ENCODE measurements around the gene DLGAP1. TPM values are rescaled to one million over a fixed set of nuclear protein-coding genes. Genes with fewer than 3 reads are reported as not detected.
"Not testable (repeated sequence)": the region's sequence is repeated elsewhere in the genome, so short reads cannot be mapped to it uniquely, and the experiment has no call there.

Gene DLGAP1
- total RNA-seq, 6 experiments from 2014 or later, result 0.19 to 1.3 (median 0.62) TPM

DNA sequence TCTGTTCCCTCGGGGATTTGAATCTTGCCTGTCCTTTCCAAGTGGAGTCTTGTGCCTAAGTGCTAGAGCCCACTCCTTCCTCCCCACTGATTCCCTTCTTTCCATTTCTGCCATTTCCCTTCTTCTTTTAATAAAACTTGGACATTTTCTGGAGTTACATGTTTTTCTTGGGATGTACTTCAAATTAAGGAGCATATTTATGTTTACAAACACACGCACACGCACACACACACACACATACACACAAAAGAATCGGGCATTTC lies 850.9 kb downstream of the DLGAP1 start:
- Mint-ChIP-seq H3K27ac (no peak overlapping the region), H3K4me1 (ENCODE audit: low read depth) (no peaks in the 10 kb centered on the region; the same call in 1 of the 2 replicates), H3K9me3 (no peaks in the 10 kb centered on the region), H3K27me3 (ENCODE audit: insufficient read depth) (no peaks in the 10 kb centered on the region), H3K4me3 (no peak overlapping the region), H3K36me3 (ENCODE audit: low read depth) (peaks cover 11% of the 10 kb centered on the region; the same call in 1 of the 2 replicates)
- DNase-seq, result no peak
- TF ChIP-seq, protein P1, sequence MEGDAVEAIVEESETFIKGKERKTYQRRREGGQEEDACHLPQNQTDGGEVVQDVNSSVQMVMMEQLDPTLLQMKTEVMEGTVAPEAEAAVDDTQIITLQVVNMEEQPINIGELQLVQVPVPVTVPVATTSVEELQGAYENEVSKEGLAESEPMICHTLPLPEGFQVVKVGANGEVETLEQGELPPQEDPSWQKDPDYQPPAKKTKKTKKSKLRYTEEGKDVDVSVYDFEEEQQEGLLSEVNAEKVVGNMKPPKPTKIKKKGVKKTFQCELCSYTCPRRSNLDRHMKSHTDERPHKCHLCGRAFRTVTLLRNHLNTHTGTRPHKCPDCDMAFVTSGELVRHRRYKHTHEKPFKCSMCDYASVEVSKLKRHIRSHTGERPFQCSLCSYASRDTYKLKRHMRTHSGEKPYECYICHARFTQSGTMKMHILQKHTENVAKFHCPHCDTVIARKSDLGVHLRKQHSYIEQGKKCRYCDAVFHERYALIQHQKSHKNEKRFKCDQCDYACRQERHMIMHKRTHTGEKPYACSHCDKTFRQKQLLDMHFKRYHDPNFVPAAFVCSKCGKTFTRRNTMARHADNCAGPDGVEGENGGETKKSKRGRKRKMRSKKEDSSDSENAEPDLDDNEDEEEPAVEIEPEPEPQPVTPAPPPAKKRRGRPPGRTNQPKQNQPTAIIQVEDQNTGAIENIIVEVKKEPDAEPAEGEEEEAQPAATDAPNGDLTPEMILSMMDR (IDR thresholded peaks at IDR 0.05), result no peak

DNA sequence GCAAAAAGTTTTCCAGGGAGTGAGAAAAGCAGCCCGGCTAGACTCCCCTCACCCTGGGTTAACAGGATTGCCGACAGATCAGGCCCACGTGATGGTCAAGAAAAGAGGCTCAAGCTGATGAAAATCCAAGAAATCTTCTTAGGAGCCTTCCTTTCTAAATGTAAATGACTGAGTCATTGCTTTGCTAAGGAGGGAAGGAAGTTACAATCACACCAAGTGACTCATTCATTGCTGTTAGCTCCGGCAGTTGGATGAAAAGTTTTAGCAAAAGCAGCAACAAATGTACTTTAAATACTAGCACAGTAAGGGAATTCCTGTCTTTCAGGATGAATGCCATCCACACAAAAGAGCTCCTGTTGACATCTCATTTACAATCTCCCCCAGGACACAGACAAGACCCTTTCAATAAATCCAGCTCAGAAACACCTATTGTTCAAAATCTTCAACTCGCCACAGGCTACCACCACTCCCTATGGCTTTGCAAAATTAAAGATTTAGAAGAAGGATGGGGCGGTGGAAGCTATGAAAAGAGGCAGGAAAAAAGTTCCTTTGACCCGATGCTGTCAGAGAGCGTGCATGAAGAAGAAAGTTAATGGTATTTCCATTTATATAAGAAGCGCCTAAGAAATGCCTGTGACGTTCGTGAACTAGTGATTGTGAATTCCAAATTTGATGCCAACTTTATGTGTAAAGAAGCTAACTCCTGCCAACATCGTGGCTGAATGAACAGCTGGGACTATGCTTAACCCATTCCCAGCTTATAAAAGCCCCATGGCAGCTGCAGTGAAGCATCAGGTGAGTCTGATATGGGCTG lies 851.5 kb downstream of the DLGAP1 start:
- no peak overlapping the region for H3K4me3 Mint-ChIP-seq

DNA sequence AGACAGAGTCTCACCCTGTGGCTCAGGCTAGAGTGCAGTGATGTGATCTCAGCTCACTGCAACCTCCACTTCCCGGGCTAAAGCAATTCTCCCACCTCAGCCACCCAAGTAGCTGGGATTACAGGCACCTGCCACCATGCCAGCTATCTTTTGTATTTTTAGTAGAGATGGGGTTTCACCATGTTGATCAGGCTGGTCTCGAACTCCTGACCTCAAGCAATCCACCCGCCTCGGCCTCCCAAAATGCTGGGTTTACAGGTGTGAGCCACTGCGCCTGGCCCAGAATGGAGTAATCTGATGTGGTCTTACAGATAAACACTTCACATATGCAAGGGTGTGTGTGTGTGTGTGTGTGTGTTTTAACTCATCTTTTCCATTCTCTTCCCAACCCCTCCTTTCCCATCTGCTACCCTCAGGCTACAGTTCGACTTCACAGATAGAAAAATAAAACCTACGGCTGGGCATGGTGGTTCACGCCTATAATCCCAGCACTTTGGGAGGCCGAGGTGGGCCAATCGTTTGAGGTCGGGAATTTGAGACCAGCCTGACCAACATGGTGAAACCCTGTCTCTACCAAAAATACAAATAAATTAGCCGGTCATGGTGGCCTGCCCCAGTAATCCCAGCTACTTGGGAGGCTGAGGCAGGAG lies 853.9 kb downstream of the DLGAP1 start:
- H3K9me3 Mint-ChIP-seq; H3K4me3 Mint-ChIP-seq; DNase-seq; H3K36me3 Mint-ChIP-seq (ENCODE audit: low read depth); H3K27me3 Mint-ChIP-seq (ENCODE audit: insufficient read depth): not testable (repeated sequence)
- Mint-ChIP-seq H3K4me1 (ENCODE audit: low read depth) (peaks cover 17% of the 10 kb centered on the region), H3K27ac (0 out of 2 replicates have a peak overlapping the region, but pooled peaks have one; percentile 26)

More for the DNA sequence above, 851.5 kb downstream of the DLGAP1 start:
- H3K4me1 Mint-ChIP-seq (ENCODE audit: low read depth), result no peaks in the 10 kb centered on the region; the same call in 1 of the 2 replicates
- TF ChIP-seq, protein P1 (IDR thresholded peaks at IDR 0.05), result no peak
- no peaks in the 10 kb centered on the region for H3K9me3 Mint-ChIP-seq
- no peak overlapping the region for H3K27ac Mint-ChIP-seq
- DNase-seq, result peak; percentile 96
- H3K27me3 Mint-ChIP-seq (ENCODE audit: insufficient read depth), result no peaks in the 10 kb centered on the region
- H3K36me3 Mint-ChIP-seq (ENCODE audit: low read depth), result peaks cover 10% of the 10 kb centered on the region; the same call in 1 of the 2 replicates

DNA sequence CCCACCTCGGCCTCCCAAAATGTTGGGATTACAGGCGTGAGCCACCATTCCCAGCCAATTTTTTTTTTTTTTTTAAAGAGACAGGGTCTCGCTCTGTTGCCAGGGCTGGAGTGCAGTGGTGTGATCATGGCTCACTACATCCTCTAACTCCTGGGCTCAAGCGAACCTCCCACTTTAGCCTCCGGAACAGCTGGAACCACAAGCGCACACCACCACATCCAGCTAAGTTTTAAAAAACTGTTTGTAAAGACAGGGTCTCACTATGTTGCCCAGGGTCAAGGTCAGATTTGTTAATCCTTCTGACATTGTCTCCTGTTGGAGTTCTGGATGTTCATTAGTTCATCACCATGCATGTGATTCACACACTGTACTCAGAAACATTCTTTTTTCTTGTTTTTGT lies 855.2 kb downstream of the DLGAP1 start:
- Mint-ChIP-seq H3K4me3 (no peak overlapping the region), H3K4me1 (ENCODE audit: low read depth) (peaks cover 30% of the 10 kb centered on the region), H3K36me3 (ENCODE audit: low read depth) (peaks cover 4% of the 10 kb centered on the region; the same call in 1 of the 2 replicates), H3K27ac (no peak overlapping the region), H3K9me3 (no peaks in the 10 kb centered on the region), H3K27me3 (ENCODE audit: insufficient read depth) (no peaks in the 10 kb centered on the region)
- TF ChIP-seq, protein P1 (IDR thresholded peaks at IDR 0.05), result no peak
- no peak for DNase-seq

DNA sequence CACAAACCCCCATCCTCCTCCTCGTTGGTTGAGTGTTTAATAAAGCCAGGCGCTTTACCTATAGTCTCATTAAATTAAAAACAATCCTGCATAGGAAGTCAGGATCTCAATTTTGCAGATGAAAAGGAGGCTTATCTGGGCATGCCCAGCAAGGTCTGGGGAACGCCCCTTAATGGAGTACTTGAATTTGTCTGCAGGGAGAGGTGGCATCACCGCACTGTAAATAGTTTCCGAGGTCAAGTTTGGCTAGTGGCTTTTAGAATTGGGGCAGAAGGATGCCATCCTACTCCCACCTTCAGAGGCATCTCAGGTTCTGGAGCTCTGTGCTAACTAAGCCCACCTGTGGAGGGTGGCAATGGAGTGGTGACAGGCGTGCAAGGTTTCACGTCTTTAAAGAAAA lies 855.9 kb downstream of the DLGAP1 start:
- no peak for DNase-seq
- Mint-ChIP-seq H3K4me1 (ENCODE audit: low read depth) (peaks cover 37% of the 10 kb centered on the region), H3K27ac (peak overlapping the region; percentile 16; the same call in 1 of the 2 replicates), H3K36me3 (ENCODE audit: low read depth) (peaks cover 4% of the 10 kb centered on the region; the same call in 1 of the 2 replicates), H3K4me3 (no peak overlapping the region), H3K27me3 (ENCODE audit: insufficient read depth) (no peaks in the 10 kb centered on the region), H3K9me3 (no peaks in the 10 kb centered on the region)
- TF ChIP-seq, protein P1 (IDR thresholded peaks at IDR 0.05), result no peak

DNA sequence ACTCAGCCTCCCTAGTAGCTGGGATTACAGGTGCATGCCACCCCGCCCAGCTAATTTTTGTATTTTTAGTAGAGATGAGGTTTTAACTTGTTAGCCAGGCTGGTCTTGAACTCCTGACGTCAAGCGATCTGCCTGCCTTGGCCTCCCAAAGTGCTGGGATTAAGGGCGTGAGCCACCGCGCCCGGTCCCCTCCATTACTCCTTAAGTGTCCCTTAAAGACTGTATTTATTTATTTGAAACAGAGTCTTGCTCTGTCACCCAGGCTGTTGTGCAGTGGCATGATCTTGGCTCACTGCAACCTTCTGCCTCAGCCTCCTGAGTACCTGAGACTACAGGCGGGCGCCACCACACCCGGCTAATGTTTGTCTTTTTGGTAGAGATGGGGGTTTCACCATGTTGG lies 856.5 kb downstream of the DLGAP1 start:
- no peak overlapping the region for H3K4me3 Mint-ChIP-seq
- H3K4me1 Mint-ChIP-seq (ENCODE audit: low read depth), result peaks cover 39% of the 10 kb centered on the region
- no peak for DNase-seq
- H3K9me3 Mint-ChIP-seq, result no peaks in the 10 kb centered on the region
- H3K27ac Mint-ChIP-seq, result no peak overlapping the region
- H3K36me3 Mint-ChIP-seq (ENCODE audit: low read depth), result peaks cover 4% of the 10 kb centered on the region; the same call in 1 of the 2 replicates
- no peaks in the 10 kb centered on the region for H3K27me3 Mint-ChIP-seq (ENCODE audit: insufficient read depth)
- TF ChIP-seq, protein P1 (IDR thresholded peaks at IDR 0.05), result no peak

Data from HFFc6 (cell line).